Measurements from ENCODE around the gene CHRD. TPM values are rescaled to one million over a fixed set of nuclear protein-coding genes. Genes with fewer than 3 reads are reported as not detected.

Gene CHRD
- total and polyA plus RNA-seq, 10 of the 15 experiments (the other 5 are each of a cell fraction or from before 2014, with no cell fraction given): not detected

DNA sequence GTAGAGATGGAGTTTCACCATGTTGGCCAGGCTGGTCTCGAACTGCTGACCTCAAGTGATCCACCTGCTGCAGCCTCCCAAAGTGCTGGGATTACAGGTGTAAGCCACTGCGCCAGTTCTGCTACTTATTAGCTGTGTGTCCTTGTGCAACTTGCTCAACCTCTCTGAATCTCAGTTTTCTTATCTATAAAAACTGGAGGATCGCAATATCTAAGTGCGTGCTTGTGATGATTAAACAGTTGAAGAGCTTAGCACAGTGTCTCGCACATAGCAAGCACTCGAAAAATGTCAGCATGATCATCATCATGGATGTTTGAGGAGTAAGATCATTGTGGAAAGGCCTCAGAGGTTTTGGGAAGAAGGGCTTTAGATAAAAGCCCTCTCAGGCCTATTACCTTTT, 29.2 kb upstream of the CHRD start (continued):
- TF ChIP-seq TAF1 (IDR thresholded peaks at IDR 0.05; ENCODE audit: borderline replicate concordance, low read depth, low read length) (no peak), JUNB (IDR thresholded peaks at IDR 0.05) (no peak), FOXK2 (IDR thresholded peaks at IDR 0.05) (no peak), TBL1XR1 (IDR thresholded peaks at IDR 0.05; ENCODE audit: low read depth, low read length) (no peak), NFYA (IDR thresholded peaks at IDR 0.05; ENCODE audit: borderline replicate concordance, low read depth, low read length) (no peak), ZNF384 (IDR thresholded peaks at IDR 0.05; ENCODE audit: borderline replicate concordance, low read depth, low read length) (no peak), WRNIP1 (IDR thresholded peaks at IDR 0.05; ENCODE audit: borderline replicate concordance, low read depth, low read length) (no peak), ZNF24 (IDR thresholded peaks at IDR 0.05) (no peak), TCF3 (IDR thresholded peaks at IDR 0.05; ENCODE audit: borderline replicate concordance, insufficient read depth, low read depth, low read length) (no peak), GABPA (IDR thresholded peaks at IDR 0.05; ENCODE audit: low read depth) (no peak)

DNA sequence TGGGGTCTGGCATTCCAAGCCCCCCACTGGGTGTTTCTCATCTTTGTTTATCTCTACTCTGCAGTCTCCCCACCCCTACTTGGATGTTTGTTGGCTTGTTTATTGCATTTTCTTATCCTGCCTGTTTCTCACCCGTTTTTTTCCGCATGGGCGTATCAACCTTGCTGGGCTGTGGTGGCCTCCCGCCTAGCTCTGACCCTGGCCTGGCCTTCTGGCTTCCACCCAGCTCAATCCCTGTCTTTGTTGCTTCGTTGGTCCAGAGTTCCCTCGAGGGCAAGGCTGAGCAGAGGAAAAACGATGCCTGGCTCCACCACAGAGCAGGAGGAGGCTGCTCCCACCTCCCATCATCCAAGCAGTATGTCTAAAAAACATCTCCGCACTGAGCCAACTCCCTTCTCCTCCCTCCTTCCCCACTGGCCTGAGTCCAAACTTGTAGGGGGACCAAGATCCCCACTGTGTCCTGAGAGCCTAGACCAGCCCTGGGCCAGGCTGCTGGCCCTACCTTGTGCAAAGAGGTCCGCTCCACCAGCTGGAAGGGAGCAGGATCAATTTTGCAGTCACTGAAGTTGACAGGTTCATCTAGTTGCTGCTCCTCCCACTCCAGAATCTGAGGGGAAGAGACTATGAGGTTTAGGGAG, 28.2 kb upstream of the CHRD start:
- Histone ChIP-seq H3K4me2 (ENCODE audit: control insufficient read depth, insufficient read depth) (no peak overlapping the region), H3K4me1 (ENCODE audit: control insufficient read depth, insufficient read depth, low read length) (no peaks in the 10 kb centered on the region), H3K4me3 (no peak overlapping the region), H3K9ac (ENCODE audit: control insufficient read depth, insufficient read depth, low read length) (no peak overlapping the region), H2AFZ (ENCODE audit: control insufficient read depth, low read depth, low read length) (no peak overlapping the region), H3K36me3 (ENCODE audit: control insufficient read depth in 2 of 2, insufficient read depth in 2 of 2, low read length in 1 of 2) (no peaks in the 10 kb centered on the region), H3K9me3 (replicated peaks; ENCODE audit: control insufficient read depth, insufficient read depth, low read length) (no peaks in the 10 kb centered on the region), H3K79me2 (ENCODE audit: control insufficient read depth, insufficient read depth, low read length) (no peaks in the 10 kb centered on the region), H4K20me1 (ENCODE audit: control insufficient read depth, insufficient read depth) (no peaks in the 10 kb centered on the region), H3K27ac (ENCODE audit: control insufficient read depth, insufficient read depth) (no peak overlapping the region), H3K27me3 (replicated peaks in 1 of 2; ENCODE audit: control insufficient read depth in 2 of 2, insufficient read depth in 2 of 2, low read length in 1 of 2) (no peaks in the 10 kb centered on the region)
- TF ChIP-seq, protein P1, sequence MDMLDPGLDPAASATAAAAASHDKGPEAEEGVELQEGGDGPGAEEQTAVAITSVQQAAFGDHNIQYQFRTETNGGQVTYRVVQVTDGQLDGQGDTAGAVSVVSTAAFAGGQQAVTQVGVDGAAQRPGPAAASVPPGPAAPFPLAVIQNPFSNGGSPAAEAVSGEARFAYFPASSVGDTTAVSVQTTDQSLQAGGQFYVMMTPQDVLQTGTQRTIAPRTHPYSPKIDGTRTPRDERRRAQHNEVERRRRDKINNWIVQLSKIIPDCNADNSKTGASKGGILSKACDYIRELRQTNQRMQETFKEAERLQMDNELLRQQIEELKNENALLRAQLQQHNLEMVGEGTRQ (IDR thresholded peaks at IDR 0.05; ENCODE audit: borderline replicate concordance, low read depth, low read length): no peak
- no peak for TF ChIP-seq NR2C2 (IDR thresholded peaks at IDR 0.05; ENCODE audit: borderline replicate concordance, control insufficient read depth, insufficient read length, low read depth)
- no peak for TF ChIP-seq NBN (IDR thresholded peaks at IDR 0.05)
- no peak for TF ChIP-seq ASH2L (IDR thresholded peaks at IDR 0.05; ENCODE audit: borderline replicate concordance, low read depth)
- ChIA-PET SMC1A (ENCODE audit: uncharacterized antibody, unreplicated experiment) (no interaction called here), POLR2A (no interaction called here), CTCF (interaction anchor here (0.6 to 3.7 kb wide), 2 partner anchors 19 to 165 kb away, joined by 3 to 16 read pairs; no protein-coding TSS in a partner anchor), RAD21 (ENCODE audit: unreplicated experiment) (no interaction called here)
- no peak for FAIRE-seq
- ATAC-seq: no peak
- in situ Hi-C loops (cut with MboI) (no loop called here), intact Hi-C loops (cut with micrococcal nuclease; ENCODE audit: unreplicated experiment) (no loop called here)
- WGBS (ENCODE audit: insufficient coverage, insufficient replicate concordance, low lambda C conversion rate, missing lambda C conversion rate): 45% methylated on average over 9 of the region's 9 CpGs
- DNase-seq (ENCODE audit: low read depth, low spot score): no peak
- no TSS peak for BruUV-seq (replicated peaks)

All from GM12878 (cell line).